ENCODE data around the gene OR10H3.
A peak's percentile ranks its signal among the peaks of the same experiment; 100 is the strongest.
"Not testable (repeated sequence)": the region's sequence is repeated elsewhere in the genome, so short reads cannot be mapped to it uniquely, and the experiment has no call there.

OR10H3 gene

DNA sequence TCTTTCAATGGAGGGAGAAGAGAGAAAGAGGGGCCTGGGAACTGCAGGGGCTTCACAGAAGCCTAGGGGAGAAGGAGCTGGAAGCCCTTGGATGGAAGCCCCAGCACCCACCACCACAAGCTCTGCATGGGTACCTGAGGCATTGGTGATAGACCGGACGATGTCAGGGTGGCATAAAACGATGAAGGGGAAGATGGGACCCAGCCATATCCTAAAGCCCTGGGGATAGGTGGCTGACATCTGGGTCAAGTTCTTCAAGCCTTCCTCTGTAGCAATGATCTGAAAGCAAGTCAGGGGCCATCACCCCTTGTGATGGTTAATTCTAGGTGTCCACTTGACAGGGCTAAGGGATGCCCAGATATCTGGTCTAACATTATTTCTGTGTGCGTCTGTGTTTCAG lies 38.5 kb downstream of the OR10H3 start:
- no peak for TF ChIP-seq CTCF (IDR thresholded peaks at IDR 0.05; ENCODE audit: control insufficient read depth, extremely low read depth, insufficient read depth)
- no peak overlapping the region for H3K4me3 ChIP-seq (ENCODE audit: low read depth, low read length)
- DNase-seq (ENCODE audit: low read depth): no peak

DNA sequence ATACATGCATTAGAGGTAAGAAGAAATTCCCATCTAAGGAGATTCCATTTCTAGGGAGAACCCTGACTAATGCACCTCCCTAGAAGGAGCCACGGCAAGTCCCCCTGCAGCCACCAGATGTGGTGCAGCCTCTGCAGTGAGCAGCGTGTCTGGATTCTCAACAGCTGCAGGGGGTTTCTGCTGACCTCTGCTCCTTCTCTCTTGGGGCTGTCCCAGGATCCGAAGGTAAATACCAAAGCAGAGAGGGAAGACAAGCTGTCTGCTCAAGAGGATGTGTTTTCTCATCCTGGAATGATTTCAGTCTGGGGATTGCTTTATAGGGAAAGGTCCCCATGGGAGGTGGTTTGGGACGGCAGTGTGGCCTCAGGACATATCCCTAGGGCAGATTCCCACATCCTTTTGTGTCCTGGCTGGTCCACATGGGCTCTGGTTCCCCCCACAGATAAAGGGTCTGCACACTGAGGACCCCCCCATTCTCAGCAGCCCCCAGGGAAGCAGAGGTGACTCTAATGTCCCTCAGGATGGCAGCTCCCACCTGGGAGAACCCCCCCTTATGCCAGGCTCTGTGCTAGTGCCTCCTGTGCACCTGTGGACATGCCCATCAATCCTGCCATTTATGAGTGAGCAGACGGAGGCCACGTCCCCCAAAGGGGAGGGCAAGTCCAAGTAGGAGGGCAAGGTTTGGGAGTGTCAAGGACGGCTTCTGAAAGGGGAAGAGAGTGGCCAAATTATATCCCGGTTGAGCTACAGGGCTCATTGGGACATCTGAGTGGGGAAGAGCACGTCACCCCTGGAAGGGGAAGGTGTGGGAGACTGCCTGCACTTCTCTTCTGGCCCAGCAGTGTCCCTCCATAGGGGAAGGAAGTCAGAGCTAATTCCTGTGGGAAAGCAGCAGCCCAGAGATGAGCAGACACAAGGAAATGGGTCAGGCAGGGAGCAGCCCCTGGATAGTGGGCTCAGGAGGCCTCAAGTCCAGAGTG lies 39.5 kb downstream of the OR10H3 start:
- no peak for TF ChIP-seq CTCF (IDR thresholded peaks at IDR 0.05; ENCODE audit: control insufficient read depth, extremely low read depth, insufficient read depth)
- no peak overlapping the region for H3K4me3 ChIP-seq (ENCODE audit: low read depth, low read length)
- DNase-seq (ENCODE audit: low read depth): no peak

DNA sequence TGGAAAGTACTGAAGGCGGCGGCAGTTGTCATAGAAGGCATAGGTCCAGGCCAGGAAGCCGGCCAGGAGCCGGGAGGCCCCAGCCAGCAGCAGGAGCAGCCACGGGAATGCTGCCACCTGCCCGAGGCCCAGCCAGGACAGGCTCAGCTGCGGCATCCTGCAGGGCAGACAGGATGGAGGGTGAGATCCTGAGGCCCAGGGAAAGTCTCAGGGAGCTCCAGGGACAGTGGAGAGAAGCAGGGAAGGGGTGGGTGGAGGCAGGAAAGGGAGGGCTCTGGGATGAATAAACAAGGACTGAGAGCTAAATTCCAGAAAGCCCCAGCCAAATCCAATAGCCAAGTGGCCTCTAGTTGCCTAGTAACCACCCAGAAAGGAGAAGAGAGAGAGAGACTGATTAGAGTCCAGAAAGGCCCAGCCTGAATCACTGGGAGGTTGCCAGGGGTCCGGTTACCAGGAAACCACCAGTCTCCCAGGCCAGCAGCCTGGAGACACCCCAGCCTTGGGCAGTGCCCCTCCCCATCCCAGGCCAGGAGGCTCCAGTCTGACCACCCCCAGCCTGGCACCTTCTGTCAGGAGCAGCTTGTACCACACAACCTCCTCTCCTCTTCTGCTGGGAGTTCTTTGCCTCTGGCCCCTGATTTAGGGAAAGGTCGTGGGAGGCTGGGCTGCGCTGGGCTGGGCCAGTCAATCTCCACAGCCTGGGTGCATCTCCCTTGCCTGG lies 42.1 kb downstream of the OR10H3 start:
- no peak overlapping the region for H3K4me3 ChIP-seq (ENCODE audit: low read depth, low read length)
- peak; percentile 20; the same call in 1 of the 2 replicates for TF ChIP-seq CTCF (IDR thresholded peaks at IDR 0.05; ENCODE audit: control insufficient read depth, extremely low read depth, insufficient read depth)
- DNase-seq (ENCODE audit: low read depth): peak; percentile 33

DNA sequence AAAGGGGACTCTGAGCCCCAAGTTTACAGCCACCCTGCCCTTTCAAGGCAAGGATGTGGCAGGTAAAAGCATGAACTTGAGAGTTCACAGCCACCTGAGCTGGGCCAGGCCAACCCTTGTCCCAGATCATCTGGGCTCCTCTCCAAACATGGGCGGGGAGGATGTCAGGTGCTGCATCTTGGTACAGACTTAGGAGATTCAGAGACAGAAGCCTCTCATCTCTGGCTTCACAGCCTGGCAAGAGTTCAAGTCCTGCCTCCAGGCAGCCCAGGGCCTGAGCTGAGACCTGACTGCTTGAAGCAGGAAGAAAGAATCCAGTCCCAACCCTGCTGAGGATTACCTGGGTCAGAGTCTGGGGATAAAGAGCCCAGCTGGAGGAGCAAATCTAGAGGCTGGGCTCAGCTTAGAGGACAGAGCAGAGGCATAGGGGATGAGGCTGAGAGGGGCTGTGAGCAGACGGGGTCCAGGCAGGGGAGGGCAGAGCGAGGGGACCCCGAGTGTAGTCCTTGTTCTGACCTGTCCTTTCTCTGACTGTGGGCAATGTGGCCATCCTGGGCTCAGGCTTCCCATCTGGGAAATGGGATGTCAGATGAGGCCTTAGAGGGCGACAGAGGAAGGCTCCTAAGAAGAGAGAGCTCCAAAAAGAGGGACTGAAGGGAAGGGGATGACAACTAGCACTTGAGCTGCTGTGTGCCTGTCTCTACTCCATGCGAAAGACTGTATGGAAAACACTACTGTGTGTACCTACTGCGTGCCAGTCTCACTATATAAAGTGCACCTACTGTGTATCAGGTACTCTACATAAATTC lies 43.0 kb downstream of the OR10H3 start:
- peak; percentile 35 for DNase-seq (ENCODE audit: low read depth)
- no peak for TF ChIP-seq CTCF (IDR thresholded peaks at IDR 0.05; ENCODE audit: control insufficient read depth, extremely low read depth, insufficient read depth)
- no peak overlapping the region for H3K4me3 ChIP-seq (ENCODE audit: low read depth, low read length)

GRCh38 chr19:15781661-15782060 lies 43.9 kb downstream of the OR10H3 start:
- DNase-seq (ENCODE audit: low read depth): no peak
- H3K4me3 ChIP-seq (ENCODE audit: low read depth, low read length): no peak overlapping the region
- TF ChIP-seq CTCF (IDR thresholded peaks at IDR 0.05; ENCODE audit: control insufficient read depth, extremely low read depth, insufficient read depth): no peak

- H3K4me3 ChIP-seq (ENCODE audit: low read depth, low read length): no peak overlapping the region
- TF ChIP-seq CTCF (IDR thresholded peaks at IDR 0.05; ENCODE audit: control insufficient read depth, extremely low read depth, insufficient read depth): no peak
- DNase-seq (ENCODE audit: low read depth): no peak
Observed at GRCh38 chr19:15782211-15782610, 44.4 kb downstream of the OR10H3 start.

DNA sequence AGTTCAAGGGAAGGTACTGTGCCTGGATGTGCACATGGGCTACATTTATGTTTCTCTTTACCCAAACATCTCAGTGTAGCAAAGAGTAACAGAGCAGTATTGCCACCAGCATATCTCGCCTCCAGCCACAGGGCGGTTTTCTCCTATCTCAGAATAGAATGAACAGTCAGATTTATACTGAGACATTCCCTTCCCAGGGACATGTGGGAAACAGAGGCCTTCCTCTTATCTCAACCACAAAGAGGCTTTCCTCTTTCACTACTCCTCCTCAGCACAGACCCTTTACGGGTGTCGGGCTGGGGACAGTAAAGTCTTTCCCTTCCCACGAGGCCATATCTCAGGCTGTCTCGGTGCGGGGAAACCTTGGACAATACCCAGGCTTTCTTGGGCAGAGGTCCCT lies 45.1 kb downstream of the OR10H3 start:
- DNase-seq (ENCODE audit: low read depth): not testable (repeated sequence)

More for the DNA sequence above, 45.1 kb downstream of the OR10H3 start:
- not testable (repeated sequence) for H3K4me3 ChIP-seq (ENCODE audit: low read depth, low read length)
